GM12878 (cell line): Measurements from ENCODE around the gene GPBAR1. TPM values are rescaled to one million over a fixed set of nuclear protein-coding genes. Genes with fewer than 3 reads are reported as not detected.

Source experiments
- ATAC-seq: fragments of 200-7000 bp; cut with Tn5 transposase; 3 replicates; pipeline ENCODE4 v1.9.1; 2020; ENCODE audit warnings: mild to moderate bottlenecking, moderate library complexity
- BruUV-seq: library from RNA; stranded (reverse); fragments of 400-500 nt; replicated peaks from 2 replicates; lab custom pipeline; 2021; lab: Mats Ljungman, UMichigan
- CTCF ChIA-PET: fragments of 300-600 bp; sonication (Branson Sonifier 250); formaldehyde crosslinking; extraction: SDS; loops from one replicate; lab custom pipeline; 2021; ENCODE audit warnings: inconsistent platforms; lab: Yijun Ruan, JAX
- POLR2A ChIA-PET: fragments of 350-600 bp; formaldehyde crosslinking; extraction: SDS; loops from one replicate; lab custom pipeline; 2021; ENCODE audit warnings: inconsistent platforms; lab: Charles Lee
- RAD21 ChIA-PET: fragments of 300-600 bp; sonication (Branson Sonifier 250); formaldehyde crosslinking; loops from one replicate; lab custom pipeline; 2023; ENCODE audit warnings: antibody characterized with exemption; ENCODE audit not compliant: unreplicated experiment; lab: Charles Lee
- SMC1A ChIA-PET: fragments of 300-600 bp; sonication (Branson Sonifier 250); formaldehyde crosslinking; loops from one replicate; lab custom pipeline; 2023; ENCODE audit not compliant: unreplicated experiment, uncharacterized antibody; lab: Charles Lee
- DNase-seq: peaks from one replicate; pipeline ENCODE4 v3.0.0-alpha.2; 2011; ENCODE audit warnings: low read depth, low spot score
- FAIRE-seq: peaks from 3 replicates; lab custom pipeline; 2011; peaks lifted over from hg19 to GRCh38; lab: Jason Lieb, UNC
- H2AFZ ChIP-seq: 2 replicates; pipeline ENCODE4 v1.6.0; 2011; ENCODE audit warnings: low read depth, low read length, control low read depth; ENCODE audit not compliant: control insufficient read depth
- H3K27ac ChIP-seq: 2 replicates; pipeline ENCODE4 v1.5.1; 2011; ENCODE audit warnings: control low read depth; ENCODE audit not compliant: control insufficient read depth, insufficient read depth
- H3K27me3 ChIP-seq, 2 experiments: replicated peaks in 1 of 2; 2 replicates each; pipeline versions ENCODE4 v1.6.0 to v1.6.1; 2011; ENCODE audit warnings: low read length in 1 of 2; ENCODE audit not compliant: control insufficient read depth in 2 of 2, insufficient read depth in 2 of 2
- H3K36me3 ChIP-seq, 2 experiments: 2 replicates each; pipeline ENCODE4 v1.5.1; 2011; ENCODE audit warnings: low read length in 1 of 2; ENCODE audit not compliant: control insufficient read depth in 2 of 2, insufficient read depth in 2 of 2
- H3K4me1 ChIP-seq: 2 replicates; pipeline ENCODE4 v1.6.1; 2011; ENCODE audit warnings: mild to moderate bottlenecking, low read length, moderate library complexity, mixed read lengths; ENCODE audit not compliant: control insufficient read depth, insufficient read depth
- H3K4me2 ChIP-seq: 2 replicates; pipeline ENCODE4 v1.6.0; 2011; ENCODE audit warnings: control low read depth; ENCODE audit not compliant: control insufficient read depth, insufficient read depth
- H3K4me3 ChIP-seq: fragments of 200-600 bp; sonication (generic); 2 replicates; pipeline ENCODE4 v1.5.1; 2016
- H3K79me2 ChIP-seq: 2 replicates; pipeline ENCODE4 v1.6.0; 2011; ENCODE audit warnings: low read length; ENCODE audit not compliant: control insufficient read depth, insufficient read depth
- H3K9ac ChIP-seq: 2 replicates; pipeline ENCODE4 v1.8.0; 2011; ENCODE audit warnings: low read length, control low read depth, mixed read lengths; ENCODE audit not compliant: control insufficient read depth, insufficient read depth
- H3K9me3 ChIP-seq: replicated peaks from 3 replicates; pipeline ENCODE4 v1.5.1; 2011; ENCODE audit warnings: mild to moderate bottlenecking, low read length; ENCODE audit not compliant: control insufficient read depth, insufficient read depth
- H4K20me1 ChIP-seq: 2 replicates; pipeline ENCODE4 v1.6.0; 2011; ENCODE audit not compliant: control insufficient read depth, insufficient read depth
- ASH2L ChIP-seq: fragments of 300-600, 200-600 bp; sonication (generic); IDR thresholded peaks from 2 replicates; pipeline ENCODE4 v1.6.1; 2017; ENCODE audit warnings: low read depth, mild to moderate bottlenecking, borderline replicate concordance
- ATF3 ChIP-seq: IDR thresholded peaks from 2 replicates; pipeline ENCODE4 v1.6.1; 2011; ENCODE audit warnings: low read depth, mild to moderate bottlenecking, low read length, moderate library complexity, borderline replicate concordance; ENCODE audit errors: extremely low read depth
- FOXK2 ChIP-seq: fragments of 450-650 bp; IDR thresholded peaks from 2 replicates; pipeline ENCODE4 v1.6.1; 2017; ENCODE audit warnings: mild to moderate bottlenecking, moderate library complexity
- HDAC6 ChIP-seq: fragments of 200-600 bp; sonication (generic); IDR thresholded peaks from one replicate; pipeline ENCODE4 v1.8.0; 2017; ENCODE audit warnings: antibody characterized with exemption; ENCODE audit not compliant: unreplicated experiment
- IKZF2 ChIP-seq, 2 experiments: fragments of 450-650 bp; IDR thresholded peaks; 2 replicates each; pipeline ENCODE4 v1.6.1; 2017; ENCODE audit warnings: mild to moderate bottlenecking in 2 of 2, moderate library complexity in 2 of 2
- POLR2A ChIP-seq: IDR thresholded peaks from 2 replicates; pipeline ENCODE4 v1.6.1; 2011; ENCODE audit warnings: low read depth, mild to moderate bottlenecking, low read length
- SIN3A ChIP-seq: IDR thresholded peaks from 2 replicates; pipeline ENCODE4 v1.6.1; 2012; ENCODE audit warnings: low read depth, low read length, improper control_type of control experiment
- SMARCA5 ChIP-seq: fragments of 450-650 bp; IDR thresholded peaks from 2 replicates; pipeline ENCODE4 v1.6.1; 2017; ENCODE audit warnings: mild to moderate bottlenecking
- SP1 ChIP-seq: IDR thresholded peaks from one replicate; pipeline ENCODE4 v1.6.1; 2011; ENCODE audit warnings: low read depth, low read length
- SREBF1 ChIP-seq: IDR thresholded peaks from 2 replicates; pipeline ENCODE4 v1.6.1; 2012; ENCODE audit warnings: mild to moderate bottlenecking, low read length
- SUPT20H ChIP-seq: IDR thresholded peaks from 2 replicates; pipeline ENCODE4 v1.6.1; 2011; ENCODE audit warnings: low read depth, mild to moderate bottlenecking, low read length, moderate library complexity, borderline replicate concordance; ENCODE audit not compliant: control insufficient read depth
- WRNIP1 ChIP-seq: IDR thresholded peaks from 2 replicates; pipeline ENCODE4 v1.6.1; 2011; ENCODE audit warnings: low read depth, low read length, improper control_type of control experiment, borderline replicate concordance
- ZBED1 ChIP-seq: IDR thresholded peaks from 2 replicates; pipeline ENCODE4 v1.6.1; 2016; ENCODE audit warnings: borderline replicate concordance
- WGBS: methylation state at CpG from one replicate; pipeline ENCODE4 v1.1.6; 2016; ENCODE audit warnings: low lambda C conversion rate; ENCODE audit not compliant: insufficient replicate concordance, insufficient coverage; ENCODE audit errors: missing lambda C conversion rate; 5-methylcytosine and 5-hydroxymethylcytosine counted together
- in situ Hi-C: fragments of 300-500 bp; cut with MboI; formaldehyde crosslinking; loops from 9 replicates; pipeline ENCODE4 v1.14.3; 2018; ENCODE audit warnings: mixed read lengths
- intact Hi-C: fragments of 100-400 bp; cut with micrococcal nuclease; formaldehyde crosslinking; loops from one replicate; pipeline ENCODE4 v1.14.2; 2022; ENCODE audit not compliant: unreplicated experiment
- polyA plus RNA-seq, 11 experiments: library from polyadenylated mRNA; depleted of rRNA in 4 of 11; unstranded in 6 of 11; stranded (reverse) in 5 of 11; fragments of >200 nt; fragmentation: Nextera tagmentation in 4 of 11; fragmentation: Illumina TruSeq in 1 of 11; extraction: Ambion mirVana in 4 of 11; extraction: Trizol in 1 of 11; gene quantifications; 1 replicate in 1 of 11; 2 replicates in 10 of 11; pipeline versions ENCODE4 v1.2.1 to v1.2.3, GENCODE V29; 2011 to 2016; ENCODE audit warnings: inconsistent platforms in 2 of 11, missing spikeins in 2 of 11, low read depth in 1 of 11
- total RNA-seq, 4 experiments: library from RNA; depleted of rRNA in 3 of 4; stranded (reverse); fragments of >200 nt in 3 of 4; fragmentation: Illumina TruSeq in 1 of 4; extraction: Trizol in 1 of 4; gene quantifications; 2 replicates each; pipeline versions ENCODE4 v1.2.1 to v1.2.3, GENCODE V29; 2013 to 2021
- TF ChIP-seq, protein P1 (sequence below): fragments of 450-650 bp; IDR thresholded peaks from 2 replicates; pipeline ENCODE4 v1.6.1; 2016; ENCODE audit warnings: mild to moderate bottlenecking
- TF ChIP-seq, protein P2 (sequence below): fragments of 450-650 bp; formaldehyde crosslinking; IDR thresholded peaks from 2 replicates; pipeline ENCODE4 v1.4.0; 2022; ENCODE audit warnings: mild to moderate bottlenecking, moderate library complexity
- TF ChIP-seq, protein P3 (sequence below): fragments of 450-650 bp; IDR thresholded peaks from 2 replicates; pipeline ENCODE4 v1.6.1; 2017; ENCODE audit warnings: antibody characterized with exemption, mild to moderate bottlenecking, moderate library complexity

The GPBAR1 gene
- total and polyA plus RNA-seq, 10 of the 15 experiments (the other 5 are each of a cell fraction or from before 2014, with no cell fraction given): 0.03 to 0.36 (median 0.11) TPM; not detected in 3

GRCh38 chr2:218262631-218263586 is 2.1 kb downstream of the GPBAR1 start:
- POLR2A ChIA-PET: no interaction called here
- 85% methylated on average over 29 of the region's 39 CpGs for WGBS
- ATAC-seq: no peak
- TF ChIP-seq, protein P1, sequence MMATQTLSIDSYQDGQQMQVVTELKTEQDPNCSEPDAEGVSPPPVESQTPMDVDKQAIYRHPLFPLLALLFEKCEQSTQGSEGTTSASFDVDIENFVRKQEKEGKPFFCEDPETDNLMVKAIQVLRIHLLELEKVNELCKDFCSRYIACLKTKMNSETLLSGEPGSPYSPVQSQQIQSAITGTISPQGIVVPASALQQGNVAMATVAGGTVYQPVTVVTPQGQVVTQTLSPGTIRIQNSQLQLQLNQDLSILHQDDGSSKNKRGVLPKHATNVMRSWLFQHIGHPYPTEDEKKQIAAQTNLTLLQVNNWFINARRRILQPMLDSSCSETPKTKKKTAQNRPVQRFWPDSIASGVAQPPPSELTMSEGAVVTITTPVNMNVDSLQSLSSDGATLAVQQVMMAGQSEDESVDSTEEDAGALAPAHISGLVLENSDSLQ: no peak
- TF ChIP-seq SP1 (no peak), IKZF2 (IDR thresholded peaks at IDR 0.05) (no peak), SMARCA5 (no peak), ZBED1 (no peak), SREBF1 (no peak), WRNIP1 (no peak), ASH2L (no peak), ATF3 (no peak), POLR2A (no peak; the same call in 1 of the 2 replicates), SUPT20H (no peak), SIN3A (no peak), HDAC6 (no peak), FOXK2 (no peak)
- TF ChIP-seq, protein P2, sequence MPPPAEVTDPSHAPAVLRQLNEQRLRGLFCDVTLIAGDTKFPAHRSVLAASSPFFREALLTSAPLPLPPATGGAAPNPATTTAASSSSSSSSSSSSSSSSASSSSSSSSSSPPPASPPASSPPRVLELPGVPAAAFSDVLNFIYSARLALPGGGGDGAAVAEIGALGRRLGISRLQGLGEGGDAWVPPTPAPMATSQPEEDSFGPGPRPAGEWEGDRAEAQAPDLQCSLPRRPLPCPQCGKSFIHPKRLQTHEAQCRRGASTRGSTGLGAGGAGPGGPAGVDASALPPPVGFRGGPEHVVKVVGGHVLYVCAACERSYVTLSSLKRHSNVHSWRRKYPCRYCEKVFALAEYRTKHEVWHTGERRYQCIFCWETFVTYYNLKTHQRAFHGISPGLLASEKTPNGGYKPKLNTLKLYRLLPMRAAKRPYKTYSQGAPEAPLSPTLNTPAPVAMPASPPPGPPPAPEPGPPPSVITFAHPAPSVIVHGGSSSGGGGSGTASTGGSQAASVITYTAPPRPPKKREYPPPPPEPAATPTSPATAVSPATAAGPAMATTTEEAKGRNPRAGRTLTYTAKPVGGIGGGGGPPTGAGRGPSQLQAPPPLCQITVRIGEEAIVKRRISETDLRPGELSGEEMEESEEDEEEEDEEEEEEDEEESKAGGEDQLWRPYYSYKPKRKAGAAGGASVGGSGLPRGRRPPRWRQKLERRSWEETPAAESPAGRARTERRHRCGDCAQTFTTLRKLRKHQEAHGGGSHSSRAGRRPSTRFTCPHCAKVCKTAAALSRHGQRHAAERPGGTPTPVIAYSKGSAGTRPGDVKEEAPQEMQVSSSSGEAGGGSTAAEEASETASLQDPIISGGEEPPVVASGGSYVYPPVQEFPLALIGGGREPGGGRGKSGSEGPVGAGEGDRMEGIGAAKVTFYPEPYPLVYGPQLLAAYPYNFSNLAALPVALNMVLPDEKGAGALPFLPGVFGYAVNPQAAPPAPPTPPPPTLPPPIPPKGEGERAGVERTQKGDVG: no peak
- TF ChIP-seq, protein P3, sequence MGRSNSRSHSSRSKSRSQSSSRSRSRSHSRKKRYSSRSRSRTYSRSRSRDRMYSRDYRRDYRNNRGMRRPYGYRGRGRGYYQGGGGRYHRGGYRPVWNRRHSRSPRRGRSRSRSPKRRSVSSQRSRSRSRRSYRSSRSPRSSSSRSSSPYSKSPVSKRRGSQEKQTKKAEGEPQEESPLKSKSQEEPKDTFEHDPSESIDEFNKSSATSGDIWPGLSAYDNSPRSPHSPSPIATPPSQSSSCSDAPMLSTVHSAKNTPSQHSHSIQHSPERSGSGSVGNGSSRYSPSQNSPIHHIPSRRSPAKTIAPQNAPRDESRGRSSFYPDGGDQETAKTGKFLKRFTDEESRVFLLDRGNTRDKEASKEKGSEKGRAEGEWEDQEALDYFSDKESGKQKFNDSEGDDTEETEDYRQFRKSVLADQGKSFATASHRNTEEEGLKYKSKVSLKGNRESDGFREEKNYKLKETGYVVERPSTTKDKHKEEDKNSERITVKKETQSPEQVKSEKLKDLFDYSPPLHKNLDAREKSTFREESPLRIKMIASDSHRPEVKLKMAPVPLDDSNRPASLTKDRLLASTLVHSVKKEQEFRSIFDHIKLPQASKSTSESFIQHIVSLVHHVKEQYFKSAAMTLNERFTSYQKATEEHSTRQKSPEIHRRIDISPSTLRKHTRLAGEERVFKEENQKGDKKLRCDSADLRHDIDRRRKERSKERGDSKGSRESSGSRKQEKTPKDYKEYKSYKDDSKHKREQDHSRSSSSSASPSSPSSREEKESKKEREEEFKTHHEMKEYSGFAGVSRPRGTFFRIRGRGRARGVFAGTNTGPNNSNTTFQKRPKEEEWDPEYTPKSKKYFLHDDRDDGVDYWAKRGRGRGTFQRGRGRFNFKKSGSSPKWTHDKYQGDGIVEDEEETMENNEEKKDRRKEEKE: no peak

More at GRCh38 chr2:218262631-218263586, 2.1 kb downstream of the GPBAR1 start:
- no peaks in the 10 kb centered on the region; the same call in 1 of the 2 replicates for H3K79me2 ChIP-seq
- intact Hi-C loops: no loop called here
- no TSS peak for BruUV-seq
- H3K27ac ChIP-seq: no peak overlapping the region
- peaks cover 24% of the 10 kb centered on the region for H3K4me1 ChIP-seq
- ChIA-PET RAD21 (no interaction called here), CTCF (interaction anchor here (0.9 to 4.7 kb wide), 3 partner anchors 9 to 10 kb away, joined by 3 to 22 read pairs (median 3); partner anchors contain the start of genes AAMP and PNKD), SMC1A (interaction anchor here (0.5 kb wide), 1 partner anchor 47 kb away, joined by 3 read pairs; no protein-coding TSS in a partner anchor)
- in situ Hi-C loops: no loop called here
- H4K20me1 ChIP-seq: no peaks in the 10 kb centered on the region
- H3K9ac ChIP-seq: no peak overlapping the region
- H3K9me3 ChIP-seq: no peaks in the 10 kb centered on the region
- FAIRE-seq: no peak
- no peak overlapping the region for H3K4me2 ChIP-seq
- DNase-seq: no peak
- no peaks in the 10 kb centered on the region for H3K27me3 ChIP-seq
- no peak overlapping the region for H3K4me3 ChIP-seq
- peaks cover 10 to 18% of the 10 kb centered on the region in 2 experiments; a peak in 3 of 4 replicates for H3K36me3 ChIP-seq
- no peak overlapping the region for H2AFZ ChIP-seq
